Fibroblast of mammary gland (primary cell): Measurements from ENCODE around the gene LEMD1.

Experiments used
- DNase-seq: peaks from one replicate; pipeline ENCODE4 v3.0.0-alpha.2; 2010; ENCODE audit warnings: low read depth
- H3K4me3 ChIP-seq: 2 replicates; pipeline ENCODE4 v1.5.1; 2011; ENCODE audit warnings: low read depth, mild to moderate bottlenecking, low read length, moderate library complexity; ENCODE audit not compliant: control insufficient read depth
- TF ChIP-seq, protein P1 (sequence below): conservative IDR thresholded peaks from 2 replicates; pipeline ENCODE4 v1.5.1; 2011; ENCODE audit warnings: low read depth, low read length, inconsistent platforms; ENCODE audit not compliant: control insufficient read depth, insufficient read depth

The LEMD1 gene

DNA sequence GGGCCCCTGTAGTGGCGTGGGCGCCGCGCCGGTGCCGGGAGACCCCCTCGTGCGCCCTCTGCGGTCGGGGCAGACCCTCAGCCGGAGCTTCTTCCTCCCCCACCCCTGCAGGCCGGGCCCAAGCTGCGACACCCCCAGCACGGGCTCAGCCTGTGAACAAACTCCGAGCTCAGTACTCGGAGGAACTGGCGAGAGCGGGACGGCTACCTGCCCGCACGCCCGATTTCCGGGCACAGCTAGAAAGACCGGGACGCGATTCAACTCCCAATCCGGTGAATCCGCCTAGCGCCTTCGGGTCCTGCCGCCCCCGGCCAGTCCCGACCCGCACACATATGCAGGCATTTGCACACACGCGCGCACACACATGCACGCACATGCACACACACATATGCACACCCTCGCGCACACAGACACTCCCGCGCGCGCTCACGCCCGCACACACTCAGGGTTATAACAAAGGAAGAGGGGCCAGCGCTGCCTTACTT is 34.6 kb upstream of the LEMD1 start:
- TF ChIP-seq, protein P1, sequence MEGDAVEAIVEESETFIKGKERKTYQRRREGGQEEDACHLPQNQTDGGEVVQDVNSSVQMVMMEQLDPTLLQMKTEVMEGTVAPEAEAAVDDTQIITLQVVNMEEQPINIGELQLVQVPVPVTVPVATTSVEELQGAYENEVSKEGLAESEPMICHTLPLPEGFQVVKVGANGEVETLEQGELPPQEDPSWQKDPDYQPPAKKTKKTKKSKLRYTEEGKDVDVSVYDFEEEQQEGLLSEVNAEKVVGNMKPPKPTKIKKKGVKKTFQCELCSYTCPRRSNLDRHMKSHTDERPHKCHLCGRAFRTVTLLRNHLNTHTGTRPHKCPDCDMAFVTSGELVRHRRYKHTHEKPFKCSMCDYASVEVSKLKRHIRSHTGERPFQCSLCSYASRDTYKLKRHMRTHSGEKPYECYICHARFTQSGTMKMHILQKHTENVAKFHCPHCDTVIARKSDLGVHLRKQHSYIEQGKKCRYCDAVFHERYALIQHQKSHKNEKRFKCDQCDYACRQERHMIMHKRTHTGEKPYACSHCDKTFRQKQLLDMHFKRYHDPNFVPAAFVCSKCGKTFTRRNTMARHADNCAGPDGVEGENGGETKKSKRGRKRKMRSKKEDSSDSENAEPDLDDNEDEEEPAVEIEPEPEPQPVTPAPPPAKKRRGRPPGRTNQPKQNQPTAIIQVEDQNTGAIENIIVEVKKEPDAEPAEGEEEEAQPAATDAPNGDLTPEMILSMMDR, result no peak
- DNase-seq, result no peak
- H3K4me3 ChIP-seq, result no peak overlapping the region

DNA sequence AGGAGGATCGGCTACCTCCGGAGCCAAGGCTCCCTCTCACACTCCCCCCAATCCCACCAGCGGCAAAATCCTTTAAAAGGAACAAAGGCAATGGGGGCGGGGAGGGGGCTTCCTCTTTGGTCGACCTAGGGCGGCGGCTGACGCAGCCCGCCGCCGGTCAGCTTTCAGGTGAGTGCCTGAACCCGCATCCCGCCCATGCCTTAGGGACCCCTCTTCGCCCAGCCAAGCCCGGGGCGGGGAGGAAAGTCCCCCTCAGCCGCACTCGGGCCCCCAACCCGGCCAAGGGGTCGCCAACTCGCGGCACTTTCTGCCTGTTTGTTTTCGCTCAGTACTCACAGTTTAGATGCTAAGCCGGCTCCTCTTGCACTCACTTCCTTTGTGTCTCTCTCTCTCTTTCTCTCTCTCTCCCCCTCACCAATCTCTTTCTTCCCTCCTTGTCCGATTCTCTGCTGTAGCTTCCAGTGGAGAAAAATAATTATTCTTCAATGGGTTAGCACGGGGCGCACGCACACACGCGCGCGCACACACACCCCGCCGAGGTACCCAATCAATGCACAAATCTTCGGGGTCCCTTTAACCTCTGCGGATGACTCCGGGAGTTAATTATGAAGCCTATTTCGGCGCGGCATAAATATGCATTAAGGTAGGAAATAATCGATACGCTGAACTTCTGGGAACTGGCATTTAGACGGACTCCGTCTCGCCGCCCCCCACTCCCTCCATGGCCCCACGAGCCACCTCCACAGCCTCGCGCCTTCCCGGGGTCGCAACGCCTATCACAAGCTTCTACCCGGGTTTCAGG is 33.9 kb upstream of the LEMD1 start, which contains the start of gene BLACAT1:
TSS of gene BLACAT1 (minus strand) at position 465 of the 802 bp plus-strand sequence.
- DNase-seq, result no peak
- no peak within 1 kb of the TSS for H3K4me3 ChIP-seq
- TF ChIP-seq, protein P1, result no peak

DNA sequence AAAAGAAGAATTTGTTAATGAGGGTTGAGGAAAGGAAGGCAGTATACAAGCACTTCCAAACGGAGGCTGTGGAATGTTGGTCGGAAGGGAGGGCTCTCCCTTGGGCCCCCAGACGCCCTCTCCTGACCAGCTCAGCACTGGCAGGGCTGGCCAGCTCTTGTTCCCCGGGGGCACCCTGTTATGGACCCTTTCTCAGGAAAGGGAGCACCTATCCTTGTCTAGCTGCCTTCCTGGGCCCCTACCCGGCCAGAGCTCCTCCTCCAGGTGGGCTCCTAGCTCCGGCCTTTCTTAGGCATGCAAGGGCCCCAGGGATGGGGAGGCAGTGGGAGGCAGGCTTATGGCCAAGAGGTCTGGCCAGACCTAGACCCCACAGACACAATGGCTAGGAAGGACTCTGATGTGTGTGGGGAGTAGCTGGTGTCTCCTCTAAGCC is 33.1 kb upstream of the LEMD1 start:
- DNase-seq, result no peak
- TF ChIP-seq, protein P1, result no peak
- no peak overlapping the region for H3K4me3 ChIP-seq

DNA sequence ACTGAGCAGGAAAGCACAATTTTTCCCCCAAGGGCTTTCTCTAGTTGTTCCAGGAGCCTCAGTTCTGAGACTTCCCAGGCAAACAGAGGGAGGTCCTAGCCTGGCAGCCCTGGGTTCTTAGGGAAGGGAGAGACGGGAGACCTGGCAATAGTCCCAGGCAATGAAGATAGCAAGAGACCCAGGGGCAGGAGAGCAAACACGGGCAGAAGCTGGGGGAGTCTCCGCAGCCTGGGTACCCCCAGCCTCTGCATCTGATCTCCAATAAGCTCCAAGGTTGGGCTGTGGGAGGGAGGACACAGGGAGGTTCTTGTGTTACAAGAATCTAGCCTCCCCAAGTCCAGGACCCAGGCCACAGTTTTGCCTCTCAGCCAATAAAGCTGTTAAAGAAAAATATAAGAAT is 31.6 kb upstream of the LEMD1 start:
- TF ChIP-seq, protein P1, result no peak
- no peak for DNase-seq
- no peak overlapping the region for H3K4me3 ChIP-seq

DNA sequence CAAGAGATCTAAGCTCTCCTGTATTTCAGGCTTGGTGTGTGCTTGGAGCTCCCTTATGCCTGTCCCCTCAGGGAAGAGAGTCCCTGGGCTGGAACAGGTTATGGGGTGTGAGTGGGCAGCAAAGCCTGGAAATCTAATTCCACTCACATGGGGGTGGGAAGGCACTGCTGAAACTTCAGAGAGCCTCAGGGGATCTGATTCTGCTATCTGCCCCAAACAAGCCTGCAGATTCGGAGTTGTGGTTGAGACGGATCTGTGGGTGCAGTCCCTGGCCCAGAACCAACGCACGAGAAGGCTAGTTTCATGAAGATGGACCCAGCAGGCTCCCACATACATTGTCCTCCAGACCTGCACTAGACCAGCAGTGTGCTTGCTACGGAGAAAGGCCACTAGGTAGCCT is 31.1 kb upstream of the LEMD1 start:
- TF ChIP-seq, protein P1, result no peak
- DNase-seq, result no peak
- H3K4me3 ChIP-seq, result no peak overlapping the region

DNA sequence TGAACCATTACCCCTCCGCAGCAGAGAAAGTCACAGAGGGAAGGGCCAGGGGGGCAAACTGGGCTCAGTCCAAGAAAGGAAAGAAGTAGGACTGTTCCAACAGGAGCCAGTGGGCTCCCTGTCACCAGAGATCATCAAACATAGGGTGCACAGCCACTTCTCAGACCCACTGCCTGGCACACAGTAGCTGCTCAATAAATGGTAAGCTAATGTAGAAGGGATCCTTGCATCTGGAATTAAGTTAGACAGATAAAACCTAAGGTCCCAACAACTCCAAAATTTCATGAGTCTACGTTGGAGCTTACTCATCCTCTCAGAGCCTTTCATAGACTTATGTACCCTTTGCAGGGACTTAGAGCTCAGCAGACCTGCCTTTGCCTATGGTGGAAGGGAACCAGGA is 30.5 kb upstream of the LEMD1 start:
- H3K4me3 ChIP-seq, result no peak overlapping the region
- no peak for DNase-seq
- TF ChIP-seq, protein P1, result no peak
